Upper lobe of right lung (tissue), 1 donor: ENCODE results near the gene SLC25A19. TPM values are rescaled to one million over a fixed set of nuclear protein-coding genes. Genes with fewer than 3 reads are reported as not detected.
A peak's percentile ranks its signal among the peaks of the same experiment; 100 is the strongest.

Experiments
- ATAC-seq: fragments of 200-7000 bp; cut with Tn5 transposase; one replicate; pipeline ENCODE4 v1.9.1; 2020; ENCODE audit warnings: mild to moderate bottlenecking, moderate library complexity
- DNase-seq: peaks from one replicate; pipeline ENCODE4 v3.0.0-alpha.2; 2020
- H3K27ac ChIP-seq: fragments of 200-600 bp; one replicate; pipeline ENCODE4 v1.8.0; 2022
- H3K27me3 ChIP-seq: fragments of 200-600 bp; one replicate; pipeline ENCODE4 v1.8.0; 2022; ENCODE audit warnings: mild to moderate bottlenecking
- H3K36me3 ChIP-seq: fragments of 200-600 bp; one replicate; pipeline ENCODE4 v1.8.0; 2022
- H3K4me1 ChIP-seq: fragments of 200-600 bp; one replicate; pipeline ENCODE4 v1.8.0; 2022
- H3K4me3 ChIP-seq: fragments of 200-600 bp; one replicate; pipeline ENCODE4 v1.8.0; 2022; ENCODE audit warnings: mild to moderate bottlenecking
- H3K9me3 ChIP-seq: fragments of 200-600 bp; one replicate; pipeline ENCODE4 v1.8.0; 2022
- CTCF ChIP-seq: fragments of 200-600 bp; IDR thresholded peaks from one replicate; pipeline ENCODE4 v1.8.0; 2022; ENCODE audit warnings: antibody characterized with exemption
- intact Hi-C: fragments of 100-400 bp; cut with DNase I; formaldehyde crosslinking; loops from one replicate; pipeline ENCODE4 v1.11.0; 2022
- total RNA-seq: library from RNA; stranded (reverse); fragmentation: NEBNext Ultra II Directional; extraction: Animal tissue kit (Norgen Biotek cat#: 25700); gene quantifications from one replicate; pipeline ENCODE4 v1.2.1, GENCODE V29; 2021
- donor health status: DM: no; HTN: yes; CAD: no; lungs with severe emphysema.

The SLC25A19 gene
- total RNA-seq, 1 donor from 2014 or later, result 29.4 TPM

GRCh38 chr17:75277664-75278071, 11.6 kb downstream of the SLC25A19 start:
- H3K27ac ChIP-seq, result peak overlapping the region; percentile 63
- intact Hi-C loops, result no loop called here

DNA sequence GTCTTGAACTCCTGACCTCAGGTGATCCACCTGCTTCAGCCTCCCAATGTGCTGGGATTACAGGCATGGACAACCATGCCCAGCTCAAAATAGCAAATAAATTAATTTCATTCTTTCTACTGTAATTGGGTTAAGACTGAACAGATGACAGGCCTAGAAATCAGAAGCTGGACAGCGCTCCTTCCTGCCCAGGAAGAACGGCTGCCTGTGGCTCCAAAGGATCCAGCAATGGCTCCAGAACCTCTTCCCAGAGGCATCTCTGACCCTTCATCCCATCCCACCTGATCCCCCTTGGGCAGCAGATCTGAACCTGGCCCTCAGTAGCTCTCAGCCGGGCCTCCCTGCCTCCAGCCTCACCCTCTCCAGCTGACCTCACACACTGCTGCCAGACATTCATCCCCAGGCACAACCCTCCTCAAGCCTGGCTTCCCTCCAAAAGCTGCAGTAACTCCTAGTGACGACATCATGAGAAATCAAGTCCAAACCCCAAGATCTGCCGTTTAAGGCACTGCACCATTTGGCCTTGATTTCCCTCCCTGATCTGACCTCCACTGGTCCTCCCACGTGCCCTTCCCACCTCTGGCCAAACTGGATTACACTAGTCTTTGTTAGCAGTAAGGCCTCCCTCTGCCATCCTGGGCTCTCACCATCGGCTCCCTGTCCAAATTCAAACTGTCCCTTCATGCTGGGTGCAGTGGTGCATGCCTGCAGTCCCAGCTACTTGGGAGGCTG, 15.1 kb downstream of the SLC25A19 start:
- no peaks in the 10 kb centered on the region for H3K27me3 ChIP-seq
- H3K27ac ChIP-seq, result no peak overlapping the region
- intact Hi-C loops, result no loop called here
- no peaks in the 10 kb centered on the region for H3K9me3 ChIP-seq
- H3K4me3 ChIP-seq, result no peak overlapping the region
- H3K4me1 ChIP-seq, result peaks cover 18% of the 10 kb centered on the region
- ATAC-seq (no peak), DNase-seq (no peak)
- no peak for TF ChIP-seq CTCF
- H3K36me3 ChIP-seq, result peaks cover 4% of the 10 kb centered on the region

More at GRCh38 chr17:75277664-75278071, 11.6 kb downstream of the SLC25A19 start:
- no peak for TF ChIP-seq CTCF
- Histone ChIP-seq H3K4me1 (peaks cover 1% of the 10 kb centered on the region), H3K36me3 (peaks cover 14% of the 10 kb centered on the region), H3K4me3 (no peak overlapping the region), H3K27me3 (no peaks in the 10 kb centered on the region), H3K9me3 (no peaks in the 10 kb centered on the region)
- DNase-seq (no peak), ATAC-seq (peak; percentile 72)

- ATAC-seq (no peak), DNase-seq (no peak)
- TF ChIP-seq CTCF, result no peak
- Histone ChIP-seq H3K27ac (no peak overlapping the region), H3K9me3 (no peaks in the 10 kb centered on the region), H3K36me3 (peaks cover 4% of the 10 kb centered on the region), H3K4me1 (peaks cover 18% of the 10 kb centered on the region), H3K27me3 (no peaks in the 10 kb centered on the region), H3K4me3 (no peak overlapping the region)
- intact Hi-C loops, result no loop called here
These were observed 16.4 kb downstream of the SLC25A19 start for GRCh38 chr17:75272848-75273184.

DNA sequence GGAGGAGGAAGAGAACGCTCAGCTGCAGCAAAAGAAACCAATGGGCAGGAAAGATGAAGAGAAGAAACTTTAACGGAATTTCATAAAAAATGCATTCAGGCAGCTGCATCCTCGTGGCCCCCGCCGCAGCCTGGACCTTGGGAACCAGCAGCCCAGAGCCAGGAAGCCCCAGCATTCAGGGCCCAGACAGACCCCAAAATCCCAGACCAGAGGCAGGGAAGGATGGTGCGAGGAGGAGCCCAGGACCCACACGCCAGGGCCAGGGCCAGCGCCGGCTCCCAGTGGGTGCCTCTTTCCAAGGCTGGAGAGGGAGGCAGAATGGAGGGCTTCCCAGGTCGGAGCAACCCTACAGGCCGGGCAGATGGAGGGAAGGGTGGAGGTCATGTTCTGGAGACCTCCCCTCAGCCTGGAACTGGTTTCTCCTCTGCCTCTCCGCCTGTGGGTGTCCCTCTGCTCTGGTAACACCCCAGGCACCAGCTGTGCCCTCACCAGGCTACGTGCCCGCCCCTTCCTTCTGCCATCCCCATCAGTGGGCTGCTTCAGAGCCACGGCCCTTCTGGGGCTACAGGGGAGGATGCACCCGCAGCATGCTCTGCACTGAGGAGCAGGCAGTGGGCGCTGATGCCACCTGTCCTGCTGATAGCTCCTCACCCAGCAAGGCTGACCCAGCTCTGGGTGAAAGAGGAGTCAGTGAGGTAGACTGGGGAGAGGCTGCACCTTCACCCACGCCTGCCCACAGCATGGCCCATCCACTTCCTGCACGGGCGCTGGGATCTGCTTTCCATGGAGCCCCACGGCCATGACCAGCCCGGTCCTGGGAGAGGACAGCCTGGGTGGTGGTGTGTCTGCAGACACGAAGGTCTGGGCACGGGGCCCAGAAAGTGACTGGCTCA, 17.0 kb downstream of the SLC25A19 start:
- H3K9me3 ChIP-seq, result no peaks in the 10 kb centered on the region
- peaks cover 6% of the 10 kb centered on the region for H3K36me3 ChIP-seq
- no peak for ATAC-seq
- intact Hi-C loops, result no loop called here
- H3K27ac ChIP-seq, result peak overlapping the region; percentile 90
- no peaks in the 10 kb centered on the region for H3K27me3 ChIP-seq
- H3K4me3 ChIP-seq, result peak overlapping the region; percentile 73
- TF ChIP-seq CTCF, result no peak
- H3K4me1 ChIP-seq, result peaks cover 18% of the 10 kb centered on the region
- DNase-seq, result no peak

DNA sequence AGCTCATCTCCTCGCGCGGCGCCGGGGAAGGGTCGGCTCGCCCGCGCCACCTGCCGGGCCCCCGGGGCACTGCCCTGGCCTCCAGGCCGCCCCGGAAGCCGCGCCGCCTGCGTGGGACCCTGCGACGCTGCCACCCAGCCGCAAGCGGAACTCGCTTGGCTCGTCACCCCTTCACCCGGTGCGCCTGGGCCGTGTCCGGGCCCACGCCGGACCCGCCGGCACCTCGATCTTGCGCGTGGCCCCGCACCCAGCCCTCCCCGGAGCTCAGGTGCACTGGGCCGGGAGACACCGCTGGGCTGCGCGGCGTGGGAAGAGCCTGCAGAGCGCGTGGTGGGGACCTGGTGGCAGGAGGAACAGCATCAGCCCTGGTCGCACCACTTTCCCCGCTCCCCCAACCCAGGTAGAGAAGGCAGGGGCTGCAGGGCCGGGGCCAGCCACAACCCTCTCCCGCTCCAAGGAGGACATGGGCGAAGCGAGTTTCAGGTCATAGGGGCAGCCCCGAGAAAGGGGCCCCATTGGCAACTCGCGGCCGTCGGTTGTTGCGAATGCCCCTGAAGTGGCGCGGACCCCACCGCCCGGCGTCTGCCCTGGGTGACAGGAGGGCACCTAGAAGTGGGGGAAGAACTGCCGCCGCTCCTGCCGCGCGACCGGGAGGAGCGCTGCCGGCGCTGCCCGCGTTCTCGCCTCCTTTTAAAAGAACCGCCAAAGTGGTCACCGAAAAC, 17.8 kb downstream of the SLC25A19 start:
- H3K27ac ChIP-seq, result peak overlapping the region; percentile 90
- TF ChIP-seq CTCF, result peak; percentile 67
- peak; percentile 91 for ATAC-seq
- peak; percentile 94 for DNase-seq
- peaks cover 11% of the 10 kb centered on the region for H3K36me3 ChIP-seq
- no peaks in the 10 kb centered on the region for H3K9me3 ChIP-seq
- no peaks in the 10 kb centered on the region for H3K27me3 ChIP-seq
- intact Hi-C loops, result no loop called here
- H3K4me3 ChIP-seq, result peak overlapping the region; percentile 73
- H3K4me1 ChIP-seq, result peaks cover 18% of the 10 kb centered on the region
